HS-27A (cell line): ENCODE data around the gene NKX3-2.
"Not testable (repeated sequence)": the region's sequence is repeated elsewhere in the genome, so short reads cannot be mapped to it uniquely, and the experiment has no call there.

Experiments used
- DNase-seq: peaks from one replicate; pipeline ENCODE4 v3.0.0-alpha.2; 2012; ENCODE audit warnings: low read depth, missing footprints

Gene NKX3-2

DNA sequence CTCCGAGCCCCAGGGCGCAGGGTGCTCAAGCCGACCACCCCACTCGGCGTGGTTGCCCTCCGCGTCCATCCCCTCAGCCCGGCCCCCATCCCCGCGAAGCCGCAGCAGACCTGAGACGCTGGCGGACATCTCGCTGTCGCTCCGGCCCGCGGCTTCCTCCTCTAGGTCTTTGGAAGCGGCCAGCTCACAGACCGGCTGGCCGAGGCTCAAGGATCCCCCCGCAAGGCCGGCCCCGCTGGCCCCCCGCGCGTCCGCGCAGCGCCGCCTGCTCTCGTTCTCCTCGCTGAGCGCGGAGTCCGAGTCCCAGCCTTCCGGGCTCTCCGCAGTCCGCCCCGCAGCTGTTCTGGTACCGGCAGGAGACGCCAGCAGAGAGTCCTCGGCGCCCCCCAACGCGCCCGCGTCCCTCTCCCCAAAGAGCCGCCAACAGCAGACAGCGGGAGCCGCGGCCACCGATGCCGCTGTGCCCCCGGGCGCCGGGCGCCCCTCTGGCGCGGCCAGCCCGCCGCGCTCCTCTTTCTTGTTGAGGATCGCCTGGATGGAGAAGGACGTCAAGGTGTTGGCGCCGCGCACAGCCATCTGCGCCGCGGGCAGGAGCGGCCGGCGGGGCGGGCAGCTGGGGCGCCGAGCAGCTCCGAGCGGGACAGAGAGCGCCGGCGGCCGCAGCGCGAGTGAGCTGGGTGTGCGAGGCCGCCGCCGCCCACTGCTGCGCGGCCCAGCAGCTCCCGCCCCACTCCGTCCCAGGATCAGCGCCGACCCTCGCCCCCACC lies at the start of gene NKX3-2:
Gene NKX3-2 (minus strand): TSS at position 670 of the 767 bp plus-strand sequence. CDS start 94 bp downstream, at position 576.
- DNase-seq: no peak

DNA sequence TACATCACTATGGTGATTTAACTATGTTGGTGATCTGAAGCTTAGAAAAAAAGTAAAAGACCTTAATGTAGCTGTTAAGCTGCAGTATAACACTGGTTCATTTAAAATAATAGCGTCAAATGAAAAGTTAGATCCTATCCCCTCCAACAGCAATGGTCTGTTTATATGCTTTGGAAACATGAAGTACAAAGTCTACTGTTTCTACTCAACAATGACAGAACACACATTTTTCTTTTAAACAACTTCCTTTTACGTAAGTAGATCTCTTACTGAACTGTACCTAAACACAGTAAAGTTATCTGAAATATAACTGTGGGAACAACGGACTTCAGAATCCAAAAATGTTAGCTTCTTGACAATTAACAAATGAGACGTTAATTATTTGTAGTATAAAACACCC lies 47.9 kb upstream of the NKX3-2 start:
- no peak for DNase-seq

DNA sequence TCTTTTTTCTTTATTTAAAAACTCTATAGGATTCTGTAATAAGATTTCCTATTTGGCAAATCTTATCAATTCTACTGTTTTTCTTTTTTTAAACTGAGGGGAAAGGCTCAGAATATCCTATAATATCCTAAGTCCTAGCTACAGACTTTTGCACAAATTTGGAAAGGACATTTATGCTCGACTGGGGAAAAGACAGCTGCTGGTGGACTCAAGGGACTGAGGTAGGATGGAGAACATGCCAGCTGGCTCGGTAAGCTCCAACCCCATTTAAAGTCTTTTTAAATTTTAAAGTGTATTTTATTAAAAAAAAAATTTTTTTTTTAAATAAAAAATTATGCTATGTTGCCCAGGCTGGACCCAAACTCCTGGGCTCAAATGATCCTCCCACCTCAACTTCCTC lies 46.5 kb upstream of the NKX3-2 start:
- DNase-seq: no peak

DNA sequence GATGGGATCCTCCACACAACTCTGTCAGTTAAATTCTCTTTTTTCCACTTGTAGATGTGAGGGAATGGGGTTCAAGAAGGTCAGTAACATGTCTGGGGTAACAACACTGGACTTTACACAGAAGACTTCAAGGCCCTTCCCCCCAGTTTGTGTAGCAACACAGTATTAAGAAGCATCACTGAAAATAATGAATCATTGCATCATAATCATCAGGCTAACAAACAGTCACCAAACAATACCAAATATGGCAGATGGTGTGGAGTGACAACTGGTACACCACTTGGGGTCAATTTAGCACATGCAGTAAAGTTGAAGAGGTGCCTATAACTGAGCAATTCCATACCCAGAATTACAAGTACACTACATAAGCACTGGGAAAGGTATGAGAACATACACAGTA lies 44.6 kb upstream of the NKX3-2 start:
- DNase-seq: no peak

DNA sequence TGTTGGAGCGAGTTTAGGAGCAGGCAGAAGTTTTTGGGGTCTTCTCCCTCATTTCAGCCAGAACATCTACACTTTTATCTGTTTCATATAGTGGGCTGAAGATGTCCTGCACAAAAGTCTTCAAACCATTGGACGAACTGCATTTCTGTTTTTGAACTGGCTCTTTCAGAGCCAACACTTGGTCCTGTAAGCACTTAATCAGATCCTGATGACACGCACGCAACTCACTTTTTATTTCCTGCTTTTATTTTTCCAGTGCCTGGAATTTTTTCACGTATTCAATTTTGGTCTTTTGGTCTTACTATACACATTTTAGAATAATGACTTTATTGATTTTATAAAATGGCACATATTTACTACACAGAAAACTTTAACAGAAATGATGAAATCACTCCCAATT lies 40.2 kb upstream of the NKX3-2 start:
- no peak for DNase-seq

DNA sequence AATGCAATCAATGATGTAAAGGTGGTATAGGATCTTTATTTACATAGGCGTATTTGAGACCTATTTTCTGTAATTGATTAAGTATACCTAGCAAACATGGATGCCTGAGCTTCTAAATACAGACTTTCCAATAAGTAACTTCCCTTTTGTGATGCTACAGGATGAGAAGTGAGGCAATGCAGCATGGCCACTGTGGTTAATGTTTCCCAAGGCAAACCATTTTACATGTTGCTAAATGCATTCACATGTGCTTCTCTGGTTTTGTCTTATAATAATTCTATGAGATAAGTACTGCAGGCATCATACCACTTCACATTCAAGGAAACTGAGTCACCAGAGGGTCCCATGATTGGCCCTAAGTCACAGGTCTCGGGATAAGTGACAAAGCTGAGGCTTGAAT lies 35.7 kb upstream of the NKX3-2 start:
- DNase-seq: no peak

DNA sequence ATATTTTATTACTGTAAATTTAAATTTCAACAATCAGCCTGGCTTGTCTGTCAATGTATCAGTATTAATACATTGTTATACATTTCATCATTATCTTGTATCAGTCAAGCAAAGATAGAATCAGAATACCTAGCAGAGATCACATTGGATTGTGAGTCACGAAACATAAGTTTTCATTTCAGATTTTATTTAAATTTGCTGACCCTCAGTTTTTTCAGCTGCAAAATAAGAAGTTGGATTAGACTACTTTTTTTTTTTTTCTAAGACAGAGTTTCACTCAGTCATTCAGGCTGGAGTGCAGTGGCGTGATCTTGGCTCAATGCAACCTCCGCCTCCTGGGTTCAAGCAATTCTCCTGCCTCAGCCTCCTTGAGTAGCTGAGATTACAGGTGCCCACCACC lies 33.4 kb upstream of the NKX3-2 start:
- DNase-seq: no peak

DNA sequence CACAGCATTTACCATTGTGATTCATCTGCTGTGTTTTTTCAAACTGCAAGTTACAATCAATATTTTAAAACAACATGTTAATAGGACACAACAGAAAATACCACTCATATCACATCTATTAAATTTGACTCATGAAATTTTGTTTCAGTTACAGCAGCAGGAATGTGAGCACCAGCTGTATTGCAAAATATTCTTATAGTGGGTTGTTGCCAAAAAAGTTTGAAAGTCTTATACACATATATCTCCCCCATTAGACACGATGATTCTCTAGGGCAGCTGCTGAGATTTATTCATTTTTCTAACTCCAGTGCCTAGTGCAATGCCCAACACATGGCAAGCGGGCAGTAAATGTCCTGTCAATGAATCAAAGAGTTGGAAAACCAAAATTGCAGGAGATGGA lies 26.6 kb upstream of the NKX3-2 start:
- no peak for DNase-seq

DNA sequence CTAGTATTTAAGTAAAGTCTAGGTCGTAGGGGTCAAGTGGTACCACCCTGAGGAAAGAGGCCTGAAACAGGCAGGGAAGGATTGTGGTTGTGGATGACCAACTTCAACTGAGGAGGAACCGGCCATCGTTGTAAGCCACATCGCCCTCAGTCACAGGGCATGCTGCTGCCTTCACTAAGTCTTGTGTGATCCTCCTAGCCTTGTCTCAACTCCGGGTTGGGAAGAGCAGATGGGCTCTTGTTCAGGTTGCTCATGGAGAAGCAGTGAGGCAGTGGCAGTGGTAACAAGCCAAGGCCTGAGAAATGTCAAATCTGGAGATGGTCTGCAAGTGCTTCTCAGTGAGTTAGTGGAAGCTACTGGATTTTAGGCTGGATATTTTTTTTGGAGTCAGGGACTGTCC lies 22.8 kb upstream of the NKX3-2 start:
- no peak for DNase-seq

DNA sequence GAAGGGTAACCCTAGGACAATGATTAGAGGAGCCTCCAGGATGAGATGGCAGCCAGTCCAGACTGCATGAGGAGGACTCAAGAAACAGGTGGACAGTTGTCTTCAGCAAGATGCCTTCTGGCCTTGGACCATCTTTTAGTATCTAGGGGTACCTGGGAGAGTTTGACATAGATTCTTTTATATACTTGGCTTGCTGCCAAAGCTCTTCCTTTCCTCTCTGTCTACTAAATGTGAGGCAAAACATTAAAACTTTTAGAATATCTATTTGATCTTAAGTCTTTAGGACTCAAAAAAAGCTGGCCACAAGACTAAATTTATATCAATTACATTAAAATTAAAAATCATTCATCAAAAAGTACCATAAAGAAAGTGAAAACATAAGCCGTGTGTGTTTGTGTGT lies 18.6 kb upstream of the NKX3-2 start:
- DNase-seq: no peak

DNA sequence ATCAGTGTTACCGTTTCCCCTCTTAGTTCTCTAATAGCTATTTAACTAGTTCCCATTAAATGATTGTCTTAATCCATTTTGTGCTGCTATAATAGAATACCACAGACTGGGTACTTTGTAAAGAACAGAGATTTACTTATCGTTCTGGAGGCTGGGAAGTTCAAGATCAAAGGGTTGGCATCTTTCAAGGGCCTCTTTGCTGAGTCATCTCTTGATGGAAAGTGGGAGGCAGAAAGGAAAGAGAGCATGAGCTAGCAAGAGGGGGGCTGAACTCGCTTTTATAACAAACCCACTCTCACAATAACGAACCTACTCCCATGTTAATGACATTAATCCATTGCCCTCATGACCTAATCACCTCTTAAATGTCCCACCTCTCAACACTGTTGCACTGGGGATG lies 17.4 kb upstream of the NKX3-2 start:
- DNase-seq: no peak

DNA sequence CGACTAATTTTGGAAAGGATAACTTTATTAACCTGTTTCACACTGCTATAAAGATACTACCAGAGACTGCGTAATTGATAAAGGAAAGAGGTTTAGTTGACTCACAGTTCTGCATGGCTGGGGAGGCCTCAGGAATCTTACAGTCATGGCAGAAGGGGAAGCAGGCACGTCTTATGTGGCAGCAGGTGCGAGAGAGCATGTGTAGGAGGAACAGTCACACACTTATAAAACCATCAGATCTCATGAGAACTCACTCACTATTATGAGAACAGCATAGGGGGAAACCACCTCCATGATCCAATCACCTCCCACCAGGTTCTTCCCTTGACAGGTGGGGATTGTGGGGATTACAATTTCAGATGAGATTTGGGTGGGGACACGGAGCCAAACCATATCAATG lies 15.8 kb upstream of the NKX3-2 start:
- not testable (repeated sequence) for DNase-seq

DNA sequence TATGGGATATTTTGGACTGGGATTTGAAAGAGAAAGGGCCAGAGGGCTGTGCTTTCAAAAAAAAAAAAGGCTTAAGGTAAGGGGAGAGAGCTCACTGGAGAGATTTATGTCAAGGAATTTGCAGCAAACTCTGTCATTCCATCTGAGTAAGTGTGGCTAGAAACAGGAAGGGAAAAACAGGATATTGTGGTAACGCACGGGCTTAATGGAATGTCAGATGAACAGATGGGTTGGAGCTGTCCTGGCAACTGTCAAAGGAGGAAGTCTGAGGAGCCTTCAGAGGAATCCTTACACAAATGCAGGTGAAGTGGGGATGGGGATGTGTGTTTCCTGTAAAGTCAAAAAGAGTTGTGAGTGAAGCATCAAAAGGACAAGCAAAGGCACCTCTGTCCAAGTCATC lies 15.1 kb upstream of the NKX3-2 start:
- peak; percentile 49 for DNase-seq

DNA sequence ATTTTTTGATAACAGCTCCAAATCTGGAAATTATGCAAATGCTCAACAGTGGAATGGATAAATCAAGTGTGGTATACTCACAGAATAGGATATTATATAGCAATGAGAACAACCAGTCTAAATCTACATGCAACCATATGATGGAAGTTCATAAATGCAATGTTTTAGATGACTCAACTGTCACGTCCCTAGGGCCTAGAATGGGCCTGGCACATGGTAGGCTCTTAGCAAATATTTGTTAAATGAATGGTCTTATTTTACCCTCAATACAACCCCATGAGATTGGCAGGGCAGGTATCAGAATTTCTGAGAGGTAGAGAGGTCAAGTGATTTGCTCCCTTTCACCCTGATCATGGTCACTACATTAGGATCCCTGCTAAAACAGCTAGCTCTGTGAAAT lies 14.6 kb upstream of the NKX3-2 start:
- DNase-seq: no peak

DNA sequence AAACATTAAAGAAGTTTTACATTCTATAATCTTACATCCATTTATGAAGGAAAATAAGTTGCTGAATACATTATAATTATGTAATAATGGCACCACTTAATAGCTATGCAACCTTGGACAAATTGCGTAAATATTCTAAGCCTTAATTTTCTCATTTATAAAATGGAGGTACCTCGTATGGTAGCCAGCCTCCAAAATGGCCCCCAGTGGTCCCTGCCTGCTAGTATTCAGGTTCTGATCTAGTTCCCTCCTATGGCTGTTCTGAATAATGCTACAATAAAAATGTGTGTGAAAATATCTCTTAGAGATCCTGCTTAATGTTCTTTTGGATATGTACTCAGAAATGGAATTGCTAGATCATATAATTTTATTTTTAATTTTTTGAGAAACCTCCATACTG lies 11.0 kb upstream of the NKX3-2 start:
- DNase-seq: no peak

DNA sequence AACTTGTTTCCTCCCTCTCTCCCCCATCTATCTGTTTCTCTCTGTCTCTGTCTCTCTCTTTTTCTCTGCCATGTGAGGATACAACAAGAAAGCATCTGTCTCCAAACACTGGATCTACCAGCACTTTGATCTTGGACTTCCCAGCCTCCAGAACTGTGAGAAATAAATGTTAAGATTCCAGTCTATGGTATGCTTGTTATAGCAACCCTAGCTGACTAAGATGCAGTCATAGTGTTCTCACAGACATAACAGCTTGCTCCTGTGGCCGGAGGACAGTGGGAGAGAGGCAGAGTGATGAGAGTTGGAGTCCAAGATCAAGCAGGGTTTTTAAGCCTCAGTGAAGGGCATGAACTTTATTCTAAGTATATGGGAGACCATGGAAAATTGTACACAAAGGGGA lies 8.8 kb upstream of the NKX3-2 start:
- DNase-seq: no peak

DNA sequence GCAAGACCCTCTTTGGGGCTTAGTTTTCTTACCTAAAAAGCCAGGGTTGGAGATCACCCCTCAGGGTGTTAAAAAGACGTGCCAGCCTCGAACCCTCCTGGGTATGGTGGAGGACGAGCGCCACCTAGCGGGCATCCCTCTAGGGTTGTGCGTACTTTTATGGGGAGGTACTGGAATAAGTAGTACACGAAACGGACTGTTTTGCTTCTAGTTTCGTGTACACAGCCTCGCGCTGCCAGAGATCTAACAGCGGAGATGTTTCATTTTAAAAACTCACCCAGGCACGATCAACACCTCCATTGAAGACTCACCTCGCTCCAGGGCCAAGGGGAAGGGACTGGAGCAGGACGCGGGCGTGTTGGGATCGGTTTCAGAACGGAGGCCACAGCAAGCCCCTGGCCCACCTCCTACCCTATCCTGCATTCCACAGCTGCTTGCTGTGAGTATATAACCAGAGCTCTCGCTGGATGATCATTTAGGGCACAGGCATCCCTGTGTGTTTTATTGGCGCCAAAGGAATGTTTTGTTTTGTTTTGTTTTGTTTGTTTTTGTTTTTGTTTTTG lies 4.8 kb upstream of the NKX3-2 start:
- DNase-seq: peak; percentile 41

DNA sequence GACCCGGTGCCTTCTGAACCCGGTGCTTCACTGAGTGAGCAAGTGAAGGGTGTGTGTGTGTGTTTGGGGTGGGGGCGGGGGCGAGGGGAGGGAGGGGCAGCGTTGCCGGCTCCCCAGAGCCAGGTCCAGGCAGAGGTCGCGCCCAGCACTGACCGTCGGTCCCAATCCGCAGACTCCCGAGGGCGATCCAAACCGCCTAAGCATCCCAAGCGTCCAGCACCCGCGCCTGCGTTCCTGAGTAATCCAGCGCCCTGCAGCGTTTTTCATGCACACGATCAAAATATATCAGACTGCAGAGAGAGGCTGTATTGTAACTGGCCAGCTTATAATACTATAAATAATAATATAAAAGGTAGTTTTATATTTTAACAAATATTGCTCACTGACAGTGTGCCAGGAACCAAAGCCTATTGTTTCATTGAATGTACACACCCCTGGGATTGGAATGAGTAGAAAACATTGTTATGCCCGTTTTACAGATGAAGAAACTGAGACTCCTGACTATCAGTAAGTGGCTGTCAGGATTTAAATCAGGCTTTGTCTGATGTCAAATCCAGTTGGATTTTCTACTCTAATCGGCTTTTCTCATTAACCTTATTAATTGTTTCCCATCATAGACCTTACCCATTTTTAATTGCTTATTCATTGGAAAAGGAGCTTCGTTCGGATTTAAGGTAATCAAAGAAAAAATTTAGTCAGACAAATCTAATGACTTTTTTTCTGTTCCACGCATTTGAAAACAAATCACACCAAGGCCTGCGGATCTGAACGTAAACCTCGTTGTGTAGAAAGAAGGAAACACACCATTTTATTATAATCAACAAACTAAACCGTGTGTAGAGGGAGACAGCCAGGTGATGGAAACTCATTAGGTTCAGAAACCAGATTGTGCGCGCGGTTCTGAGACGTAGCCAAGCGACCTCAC lies 4.0 kb upstream of the NKX3-2 start:
- no peak for DNase-seq

DNA sequence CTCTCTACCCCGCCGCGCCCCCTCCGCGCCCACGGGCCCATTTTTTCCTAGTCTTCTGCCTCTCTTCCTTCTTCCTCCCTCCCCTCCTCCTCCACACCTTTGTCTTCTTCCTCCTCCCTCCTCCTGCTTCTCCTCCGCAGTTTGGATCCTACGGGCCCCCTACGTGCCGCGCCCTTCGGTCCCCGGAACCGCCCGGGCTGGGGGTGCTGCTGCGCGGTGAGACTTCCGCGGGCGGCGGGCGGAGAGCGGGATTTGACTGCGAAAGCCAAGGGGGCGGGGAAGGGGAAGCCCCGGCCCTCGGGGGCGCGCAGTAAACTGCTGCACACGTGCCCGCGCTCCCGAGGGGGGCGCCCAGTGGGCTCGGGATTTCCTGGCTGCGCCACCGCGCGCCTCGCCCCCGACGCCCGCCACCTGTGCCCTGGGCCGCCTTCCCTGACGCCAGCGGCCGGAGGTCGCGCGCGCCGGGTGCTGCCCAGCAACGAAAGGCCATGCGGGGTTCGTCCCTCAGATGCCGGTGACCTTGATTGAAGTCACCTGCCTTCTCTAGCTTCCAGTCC lies 3.3 kb upstream of the NKX3-2 start:
- DNase-seq: no peak

DNA sequence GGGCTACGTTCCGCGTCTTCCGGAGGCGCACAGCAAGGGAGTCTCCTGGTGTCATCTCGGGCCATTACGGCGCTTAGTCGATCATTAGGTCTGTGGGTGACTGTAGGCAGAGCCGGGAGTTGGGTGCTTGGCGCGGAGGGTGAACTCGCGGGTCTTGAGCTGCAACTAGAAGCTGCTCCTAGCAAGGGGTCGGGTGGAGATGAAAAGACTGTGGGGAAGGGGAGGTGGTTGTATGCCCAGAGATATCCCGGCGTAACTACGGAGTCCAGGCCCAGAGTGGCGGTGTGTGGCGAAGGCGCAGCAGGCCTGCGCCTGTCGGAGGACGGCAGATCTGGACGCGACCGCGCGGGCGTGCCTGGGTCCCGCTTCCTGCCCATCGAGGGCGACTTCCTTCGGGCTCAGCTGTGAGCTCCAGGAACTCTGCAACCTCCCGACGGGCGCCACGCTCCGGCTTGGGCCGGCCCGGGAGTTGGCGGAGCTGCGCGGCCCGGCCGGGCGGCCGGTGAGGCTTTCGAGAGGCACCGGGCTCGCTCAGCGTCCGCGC lies 2.7 kb upstream of the NKX3-2 start:
- DNase-seq: no peak

DNA sequence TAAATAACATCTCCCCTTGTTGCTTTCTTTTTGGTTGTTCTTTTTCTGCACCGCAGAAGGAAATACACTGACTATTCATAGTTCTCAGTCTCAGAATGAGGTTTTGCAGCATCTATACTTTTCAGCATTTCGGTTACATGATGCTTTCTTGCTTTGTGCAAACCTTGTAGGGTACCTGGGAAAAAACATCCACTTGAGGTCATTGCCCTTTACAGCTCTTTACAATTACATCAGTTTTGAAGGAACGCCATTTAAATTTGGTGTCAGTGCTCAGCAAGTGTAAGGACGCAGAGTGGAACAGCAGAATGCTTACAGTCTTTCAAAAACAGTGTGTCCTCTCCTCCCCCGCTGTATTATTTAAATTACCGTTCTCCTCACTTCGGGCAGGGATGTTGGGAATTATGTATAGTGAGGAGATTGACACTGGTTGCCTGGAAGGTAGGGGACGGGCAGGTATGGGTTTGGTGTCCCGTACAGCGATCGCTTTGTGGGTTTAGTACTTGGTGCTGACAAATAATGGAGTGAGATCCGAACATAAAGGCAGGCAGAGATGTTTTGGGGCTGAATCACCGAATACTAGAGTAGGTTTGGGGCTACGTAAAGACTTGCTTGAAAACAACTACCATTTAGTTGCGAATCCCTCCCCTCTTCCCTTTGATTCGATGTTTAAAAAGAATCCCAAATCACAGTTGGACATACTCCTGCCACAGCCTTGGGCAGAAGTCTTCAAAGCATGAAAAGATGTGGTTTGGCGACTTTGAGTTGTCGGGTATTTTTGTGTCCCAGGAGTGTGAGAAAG lies 2.0 kb upstream of the NKX3-2 start:
- no peak for DNase-seq

DNA sequence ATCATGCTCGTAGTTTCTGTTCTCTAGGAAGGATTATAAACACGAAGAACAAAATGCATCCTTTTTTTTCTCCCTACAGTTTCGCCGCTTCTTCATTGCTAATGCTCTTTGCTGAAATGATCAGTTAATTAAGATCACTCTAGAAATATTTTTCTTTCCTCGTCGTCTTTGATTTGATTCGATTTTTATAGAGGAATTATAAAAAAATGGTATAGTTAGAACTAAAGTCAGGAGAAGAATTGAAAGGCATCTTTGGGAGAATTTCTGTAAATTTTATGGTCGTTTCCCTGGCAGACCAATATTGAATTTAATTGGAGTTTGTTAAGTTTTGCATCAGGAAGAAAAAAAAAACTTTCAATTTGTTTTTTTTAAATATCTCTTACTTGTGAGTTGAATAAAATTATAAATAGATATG lies 1.1 kb upstream of the NKX3-2 start:
- DNase-seq: no peak
